CD14-positive monocyte (primary cell): Measurements from ENCODE around the gene SIX5. TPM values are rescaled to one million over a fixed set of nuclear protein-coding genes. Genes with fewer than 3 reads are reported as not detected.

Experiments used
- DNase-seq, 3 donors: peaks; one replicate each; pipeline ENCODE4 v3.0.0-alpha.2; 2011 to 2022
- H2AFZ ChIP-seq: 2 replicates; pipeline ENCODE4 v1.6.0; 2012; ENCODE audit warnings: mild to moderate bottlenecking, low read depth, low read length, inconsistent platforms; ENCODE audit not compliant: insufficient read depth, poor library complexity, severe bottlenecking
- H3K27ac ChIP-seq, 2 donors: 1 replicate in 1 of 2; 2 replicates in 1 of 2; pipeline ENCODE4 v1.5.1; 2012 to 2013; ENCODE audit warnings: low read length in 2 of 2, control low read depth in 1 of 2, inconsistent platforms in 1 of 2, low read depth in 1 of 2, mild to moderate bottlenecking in 1 of 2
- H3K27me3 ChIP-seq, 2 donors: one replicate each; pipeline versions ENCODE4 v1.6.0 to v1.6.1; 2011 to 2013; ENCODE audit warnings: low read length in 2 of 2; ENCODE audit not compliant: control insufficient read depth in 2 of 2, insufficient read depth in 2 of 2
- H3K36me3 ChIP-seq, 2 donors: replicated peaks in 1 of 2; 1 replicate in 1 of 2; 2 replicates in 1 of 2; pipeline versions ENCODE4 v1.5.1 to v1.6.1; 2012 to 2013; ENCODE audit warnings: low read length in 2 of 2, control low read depth in 1 of 2, inconsistent platforms in 1 of 2, mild to moderate bottlenecking in 1 of 2; ENCODE audit not compliant: insufficient read depth in 2 of 2, control insufficient read depth in 1 of 2
- H3K4me1 ChIP-seq, 2 donors: 1 replicate in 1 of 2; 2 replicates in 1 of 2; pipeline versions ENCODE4 v1.5.1 to v1.6.1; 2012 to 2013; ENCODE audit warnings: low read length in 2 of 2, control low read depth in 1 of 2, inconsistent platforms in 1 of 2, mild to moderate bottlenecking in 1 of 2, moderate library complexity in 1 of 2; ENCODE audit not compliant: insufficient read depth in 2 of 2, control insufficient read depth in 1 of 2
- H3K4me2 ChIP-seq: replicated peaks from 2 replicates; pipeline ENCODE3; 2012; ENCODE audit warnings: low read length, moderate library complexity, mild to moderate bottlenecking; ENCODE audit not compliant: poor library complexity, severe bottlenecking; ENCODE audit errors: extremely low read depth
- H3K4me3 ChIP-seq, 3 experiments: fragments of 200-600 bp in 1 of 3; sonication (generic) in 1 of 3; replicated peaks in 1 of 3; 1 replicate in 2 of 3; 2 replicates in 1 of 3; pipeline ENCODE4 v1.5.1; 2011 to 2013; ENCODE audit warnings: low read length in 3 of 3, mild to moderate bottlenecking in 3 of 3, control low read depth in 2 of 3, low read depth in 2 of 3, inconsistent platforms in 1 of 3, moderate library complexity in 1 of 3
- H3K79me2 ChIP-seq: 2 replicates; pipeline ENCODE4 v1.6.0; 2012; ENCODE audit warnings: mild to moderate bottlenecking, control low read depth, inconsistent platforms, low read length, moderate library complexity; ENCODE audit not compliant: insufficient read depth
- H3K9ac ChIP-seq: 2 replicates; pipeline ENCODE4 v1.6.0; 2017; ENCODE audit warnings: low read length, mild to moderate bottlenecking; ENCODE audit not compliant: insufficient read depth, poor library complexity, severe bottlenecking
- H3K9me3 ChIP-seq, 2 donors: replicated peaks in 1 of 2; 1 replicate in 1 of 2; 2 replicates in 1 of 2; pipeline versions ENCODE4 v1.5.1 to v1.6.1; 2012 to 2013; ENCODE audit warnings: low read length in 2 of 2, control low read depth in 1 of 2; ENCODE audit not compliant: control insufficient read depth in 1 of 2, insufficient read depth in 1 of 2
- H4K20me1 ChIP-seq: 2 replicates; pipeline ENCODE4 v1.6.0; 2012; ENCODE audit warnings: mild to moderate bottlenecking, low read length, control low read depth, moderate library complexity; ENCODE audit not compliant: insufficient read depth
- H3K27ac Mint-ChIP-seq, 7 donors: one replicate each; pipeline ENCODE4 v1.8.0; 2020; ENCODE audit warnings: mild to moderate bottlenecking in 7 of 7, mixed read lengths in 7 of 7, moderate library complexity in 6 of 7, inconsistent platforms in 2 of 7
- H3K27me3 Mint-ChIP-seq, 3 donors: one replicate each; pipeline ENCODE4 v1.8.0; 2021 to 2022; ENCODE audit warnings: low read depth in 3 of 3, mild to moderate bottlenecking in 3 of 3, mixed read lengths in 3 of 3, moderate library complexity in 3 of 3, inconsistent platforms in 1 of 3
- H3K36me3 Mint-ChIP-seq, 2 donors: one replicate each; pipeline ENCODE4 v1.8.0; 2020; ENCODE audit warnings: mixed read lengths in 2 of 2, inconsistent platforms in 1 of 2, mild to moderate bottlenecking in 1 of 2
- H3K4me1 Mint-ChIP-seq: one replicate; pipeline ENCODE4 v1.8.0; 2020; ENCODE audit warnings: mild to moderate bottlenecking, mixed read lengths
- H3K4me3 Mint-ChIP-seq, 2 donors: one replicate each; pipeline ENCODE4 v1.8.0; 2020; ENCODE audit warnings: mild to moderate bottlenecking in 2 of 2, mixed read lengths in 2 of 2, moderate library complexity in 1 of 2
- H3K9me3 Mint-ChIP-seq, 7 donors: one replicate each; pipeline ENCODE4 v1.8.0; 2020 to 2022; ENCODE audit warnings: mixed read lengths in 7 of 7, mild to moderate bottlenecking in 6 of 7, moderate library complexity in 6 of 7, inconsistent platforms in 2 of 7
- WGBS: methylation state at CpG from one replicate; pipeline ENCODE4 v1.1.5; 2013; ENCODE audit warnings: missing lambda C conversion rate; ENCODE audit not compliant: insufficient coverage; 5-methylcytosine and 5-hydroxymethylcytosine counted together
- intact Hi-C, 2 donors: fragments of 100-400 bp; cut with micrococcal nuclease; formaldehyde crosslinking; loops; one replicate each; pipeline versions ENCODE4 v1.15.0 to v1.15.1; 2023
- polyA plus RNA-seq, 3 donors: library from polyadenylated mRNA; depleted of rRNA in 1 of 3; unstranded in 2 of 3; stranded (reverse) in 1 of 3; fragments of 300-500 nt in 2 of 3; fragments of >200 nt in 1 of 3; fragmentation: Illumina TruSeq in 2 of 3; gene quantifications; 1 replicate in 2 of 3; 2 replicates in 1 of 3; pipeline ENCODE4 v1.2.3, GENCODE V29; 2012 to 2021
- TF ChIP-seq, protein P1 (sequence below): fragments of 200-600 bp; IDR thresholded peaks from one replicate; pipeline ENCODE4 v1.8.0; 2022; ENCODE audit warnings: antibody characterized with exemption, mild to moderate bottlenecking

The SIX5 gene
- polyA plus RNA-seq, 3 donors, result 0.04 TPM; not detected in 2

DNA sequence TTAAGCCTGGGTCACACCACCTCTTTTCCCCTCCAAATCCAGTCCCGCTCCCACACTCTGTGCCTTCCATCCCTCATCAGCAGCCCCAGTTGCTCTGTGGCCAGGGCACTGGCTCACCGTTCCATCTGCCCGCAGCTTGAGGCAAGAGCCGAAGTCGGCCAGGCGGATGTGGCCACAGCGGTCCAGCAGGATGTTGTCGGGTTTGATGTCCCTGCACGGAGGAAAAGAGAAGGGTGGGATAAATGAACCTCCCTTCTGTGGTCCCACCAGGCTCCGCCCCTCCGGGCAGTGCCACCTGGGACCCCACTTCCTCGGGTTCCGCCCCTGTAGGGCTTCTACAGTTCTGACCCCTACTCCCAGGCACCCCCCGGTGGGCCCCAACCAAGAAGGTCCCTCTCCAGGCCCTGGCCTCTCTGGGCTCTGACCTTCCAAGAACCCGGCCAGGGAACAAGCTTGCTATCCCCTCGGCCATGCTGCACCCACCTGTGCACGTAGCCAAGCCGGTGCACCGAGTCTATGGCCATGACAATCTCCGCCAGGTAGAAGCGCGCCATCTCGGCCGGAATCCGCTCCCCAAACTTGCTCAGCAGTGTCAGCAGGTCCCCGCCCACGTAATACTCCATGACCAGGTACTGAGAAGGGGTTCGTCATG is 9.1 kb upstream of the SIX5 start:
- Histone ChIP-seq H3K27me3 (peaks cover 42 to 91% of the 10 kb centered on the region in 2 donors), H3K4me2 (no peak overlapping the region), H3K9me3 (peaks cover 13 to 23% of the 10 kb centered on the region in 2 donors), H3K79me2 (no peaks in the 10 kb centered on the region), H3K4me1 (peaks cover 11 to 21% of the 10 kb centered on the region in 2 donors), H3K4me3 (no peak overlapping the region), H3K27ac (no peak overlapping the region), H2AFZ (no peak overlapping the region), H4K20me1 (peaks cover 73% of the 10 kb centered on the region), H3K36me3 (no peaks in the 10 kb centered on the region), H3K9ac (no peak overlapping the region)
- intact Hi-C loops, result no loop called here
- Mint-ChIP-seq H3K9me3 (peaks cover 0 to 35% (median 21%) of the 10 kb centered on the region in 7 donors), H3K36me3 (peaks cover 7 to 14% of the 10 kb centered on the region in 2 donors), H3K27me3 (peaks cover 84 to 100% (median 88%) of the 10 kb centered on the region in 3 donors), H3K4me1 (peaks cover 18% of the 10 kb centered on the region), H3K4me3 (peak overlapping the region in 1 of 2 donors; percentile 94), H3K27ac (no peak overlapping the region)
- WGBS, result 98% methylated on average over 24 of the region's 28 CpGs
- no peak for DNase-seq
- TF ChIP-seq, protein P1, sequence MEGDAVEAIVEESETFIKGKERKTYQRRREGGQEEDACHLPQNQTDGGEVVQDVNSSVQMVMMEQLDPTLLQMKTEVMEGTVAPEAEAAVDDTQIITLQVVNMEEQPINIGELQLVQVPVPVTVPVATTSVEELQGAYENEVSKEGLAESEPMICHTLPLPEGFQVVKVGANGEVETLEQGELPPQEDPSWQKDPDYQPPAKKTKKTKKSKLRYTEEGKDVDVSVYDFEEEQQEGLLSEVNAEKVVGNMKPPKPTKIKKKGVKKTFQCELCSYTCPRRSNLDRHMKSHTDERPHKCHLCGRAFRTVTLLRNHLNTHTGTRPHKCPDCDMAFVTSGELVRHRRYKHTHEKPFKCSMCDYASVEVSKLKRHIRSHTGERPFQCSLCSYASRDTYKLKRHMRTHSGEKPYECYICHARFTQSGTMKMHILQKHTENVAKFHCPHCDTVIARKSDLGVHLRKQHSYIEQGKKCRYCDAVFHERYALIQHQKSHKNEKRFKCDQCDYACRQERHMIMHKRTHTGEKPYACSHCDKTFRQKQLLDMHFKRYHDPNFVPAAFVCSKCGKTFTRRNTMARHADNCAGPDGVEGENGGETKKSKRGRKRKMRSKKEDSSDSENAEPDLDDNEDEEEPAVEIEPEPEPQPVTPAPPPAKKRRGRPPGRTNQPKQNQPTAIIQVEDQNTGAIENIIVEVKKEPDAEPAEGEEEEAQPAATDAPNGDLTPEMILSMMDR, result no peak

DNA sequence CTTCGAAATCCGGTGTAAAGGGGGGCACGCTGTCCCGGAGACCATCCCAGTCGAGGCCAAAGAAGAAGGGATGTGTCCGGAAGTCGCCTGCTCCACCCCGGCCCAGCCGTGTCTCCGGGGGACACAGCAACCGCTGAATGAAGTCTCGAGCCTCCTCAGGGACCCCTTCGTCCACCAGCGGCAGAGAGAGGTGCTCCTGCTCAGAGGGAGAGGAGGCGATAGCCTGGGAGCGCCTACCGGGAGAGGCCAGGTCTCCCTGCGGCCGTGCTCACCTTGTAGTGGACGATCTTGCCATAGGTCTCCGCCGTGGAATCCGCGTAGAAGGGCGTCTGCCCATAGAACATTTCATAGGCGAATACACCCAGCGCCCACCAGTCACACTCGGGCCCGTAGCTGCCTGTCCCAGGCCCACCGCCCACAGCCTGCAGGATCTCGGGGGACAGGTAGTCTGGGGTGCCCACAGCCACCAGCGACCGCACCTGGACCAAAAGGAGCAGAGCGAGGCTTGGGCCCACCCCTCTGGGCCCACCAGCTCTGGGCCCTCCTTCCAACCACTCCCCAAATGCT is 8.4 kb upstream of the SIX5 start:
- Mint-ChIP-seq H3K4me3 (peak overlapping the region in 1 of 2 donors; percentile 94), H3K36me3 (peaks cover 7 to 14% of the 10 kb centered on the region in 2 donors), H3K27ac (no peak overlapping the region), H3K4me1 (peaks cover 18% of the 10 kb centered on the region), H3K9me3 (peaks cover 0 to 35% (median 21%) of the 10 kb centered on the region in 7 donors), H3K27me3 (peaks cover 85 to 100% (median 88%) of the 10 kb centered on the region in 3 donors)
- no peaks in the 10 kb centered on the region for H3K79me2 ChIP-seq
- no peak for DNase-seq
- no peak overlapping the region for H2AFZ ChIP-seq
- H3K36me3 ChIP-seq, result no peaks in the 10 kb centered on the region
- TF ChIP-seq, protein P1, result no peak
- H4K20me1 ChIP-seq, result peaks cover 73% of the 10 kb centered on the region
- peaks cover 49 to 91% of the 10 kb centered on the region in 2 donors for H3K27me3 ChIP-seq
- H3K4me3 ChIP-seq, result no peak overlapping the region
- peaks cover 11 to 21% of the 10 kb centered on the region in 2 donors for H3K4me1 ChIP-seq
- WGBS, result 97% methylated on average over 34 of the region's 34 CpGs
- H3K4me2 ChIP-seq, result no peak overlapping the region
- no peak overlapping the region for H3K9ac ChIP-seq
- no peak overlapping the region for H3K27ac ChIP-seq
- H3K9me3 ChIP-seq, result peaks cover 13 to 28% of the 10 kb centered on the region in 2 donors
- intact Hi-C loops, result no loop called here
